Right lobe of liver (tissue), 4 donors: ENCODE results near the gene BDKRB2.

Experiments
- POLR2A ChIP-seq: fragments of 450-650 bp; IDR thresholded peaks from one replicate; pipeline ENCODE4 v1.6.1; 2017; ENCODE audit warnings: antibody characterized with exemption, mild to moderate bottlenecking
- TF ChIP-seq, protein P1 (sequence below), 4 donors: fragments of 200-600 bp in 3 of 4; fragments of 450-650 bp in 1 of 4; IDR thresholded peaks; one replicate each; pipeline versions ENCODE4 v1.5.1 to v1.8.0; 2016 to 2022; ENCODE audit warnings: antibody characterized with exemption in 4 of 4, mild to moderate bottlenecking in 2 of 4
- donor health status: DM: no; HTN: no; CAD: no.
- donor health status: DM: no; HTN: no; CAD: no.
- donor health status: DM: no; HTN: yes; CAD: no.

DNA sequence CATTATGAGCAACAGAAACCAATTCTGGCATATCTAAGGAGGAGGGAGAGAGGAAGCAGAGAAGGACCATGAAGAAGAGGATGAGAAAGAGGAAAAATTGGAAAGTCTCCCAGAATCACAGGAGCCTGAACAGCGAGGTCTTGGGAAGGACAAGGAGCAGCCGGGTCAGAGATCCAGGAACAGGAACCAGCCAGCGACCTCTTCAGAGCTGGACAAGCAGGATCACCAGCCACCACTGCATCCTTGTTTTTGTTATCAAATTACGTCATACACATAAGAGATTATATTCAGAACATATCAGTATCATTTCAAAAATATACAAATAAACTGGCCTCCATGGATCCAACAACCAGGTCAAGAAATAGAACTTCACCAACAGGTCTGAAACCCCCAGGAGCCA is 22.1 kb upstream of the BDKRB2 start:
- TF ChIP-seq, protein P1, sequence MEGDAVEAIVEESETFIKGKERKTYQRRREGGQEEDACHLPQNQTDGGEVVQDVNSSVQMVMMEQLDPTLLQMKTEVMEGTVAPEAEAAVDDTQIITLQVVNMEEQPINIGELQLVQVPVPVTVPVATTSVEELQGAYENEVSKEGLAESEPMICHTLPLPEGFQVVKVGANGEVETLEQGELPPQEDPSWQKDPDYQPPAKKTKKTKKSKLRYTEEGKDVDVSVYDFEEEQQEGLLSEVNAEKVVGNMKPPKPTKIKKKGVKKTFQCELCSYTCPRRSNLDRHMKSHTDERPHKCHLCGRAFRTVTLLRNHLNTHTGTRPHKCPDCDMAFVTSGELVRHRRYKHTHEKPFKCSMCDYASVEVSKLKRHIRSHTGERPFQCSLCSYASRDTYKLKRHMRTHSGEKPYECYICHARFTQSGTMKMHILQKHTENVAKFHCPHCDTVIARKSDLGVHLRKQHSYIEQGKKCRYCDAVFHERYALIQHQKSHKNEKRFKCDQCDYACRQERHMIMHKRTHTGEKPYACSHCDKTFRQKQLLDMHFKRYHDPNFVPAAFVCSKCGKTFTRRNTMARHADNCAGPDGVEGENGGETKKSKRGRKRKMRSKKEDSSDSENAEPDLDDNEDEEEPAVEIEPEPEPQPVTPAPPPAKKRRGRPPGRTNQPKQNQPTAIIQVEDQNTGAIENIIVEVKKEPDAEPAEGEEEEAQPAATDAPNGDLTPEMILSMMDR (IDR thresholded peaks at IDR 0.05) = no peak
- no peak for TF ChIP-seq POLR2A
